Activated CD4-positive, alpha-beta T cell treated with anti-CD3 and anti-CD28 coated beads, Interleukin-2, amount 50 U/mL, for 24 hours (primary cell): Measurements from ENCODE around the gene BATF3.
"Not testable (repeated sequence)": the region's sequence is repeated elsewhere in the genome, so short reads cannot be mapped to it uniquely, and the experiment has no call there.

Experiments
- DNase-seq, 2 donors: peaks; one replicate each; pipeline ENCODE4 v3.0.0-alpha.2; 2020; ENCODE audit warnings: low read depth in 1 of 2, low spot score in 1 of 2

Gene BATF3

GRCh38 chr1:212664409-212665199 is 35.0 kb downstream of the BATF3 start:
- DNase-seq: no peak

DNA sequence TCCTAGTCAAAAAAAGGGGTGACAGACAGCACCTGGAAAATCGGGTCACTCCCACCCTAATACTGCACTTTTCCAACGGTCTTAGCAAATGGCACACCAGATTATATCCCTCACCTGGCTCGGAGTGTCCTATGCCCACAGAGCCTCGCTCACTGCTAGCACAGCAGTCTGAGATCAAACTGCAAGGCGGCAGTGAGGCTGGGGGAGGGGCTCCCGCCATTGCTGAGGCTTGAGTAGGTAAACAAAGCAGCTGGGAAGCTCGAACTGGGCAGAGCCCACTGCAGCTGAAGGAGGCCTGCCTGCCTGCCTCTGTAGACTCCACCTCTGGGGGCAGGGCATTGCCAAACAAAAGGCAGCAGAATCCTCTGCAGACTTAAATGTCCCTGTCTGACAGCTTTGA is 41.4 kb downstream of the BATF3 start:
- DNase-seq: not testable (repeated sequence)

DNA sequence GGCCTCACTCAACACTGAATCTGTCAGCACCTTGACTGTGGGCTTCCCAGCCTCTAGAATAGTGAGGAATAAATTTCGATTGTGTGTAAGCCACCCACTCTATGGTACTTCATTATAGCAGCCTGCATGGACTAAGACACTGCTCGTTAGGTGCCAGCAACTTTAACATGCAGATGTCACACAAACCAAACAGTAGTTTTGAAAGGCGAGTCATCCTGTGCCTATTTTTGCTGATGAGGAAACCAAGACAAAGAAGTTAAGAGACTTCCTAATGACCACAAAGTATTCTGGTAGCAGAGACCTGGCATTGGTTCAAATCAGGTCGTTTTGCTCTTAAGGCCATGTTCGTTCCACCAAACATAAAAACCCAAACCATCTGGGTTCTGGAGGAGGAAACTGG is 42.9 kb downstream of the BATF3 start:
- no peak for DNase-seq

GRCh38 chr1:212655668-212656440 is 43.8 kb downstream of the BATF3 start:
- DNase-seq: no peak

DNA sequence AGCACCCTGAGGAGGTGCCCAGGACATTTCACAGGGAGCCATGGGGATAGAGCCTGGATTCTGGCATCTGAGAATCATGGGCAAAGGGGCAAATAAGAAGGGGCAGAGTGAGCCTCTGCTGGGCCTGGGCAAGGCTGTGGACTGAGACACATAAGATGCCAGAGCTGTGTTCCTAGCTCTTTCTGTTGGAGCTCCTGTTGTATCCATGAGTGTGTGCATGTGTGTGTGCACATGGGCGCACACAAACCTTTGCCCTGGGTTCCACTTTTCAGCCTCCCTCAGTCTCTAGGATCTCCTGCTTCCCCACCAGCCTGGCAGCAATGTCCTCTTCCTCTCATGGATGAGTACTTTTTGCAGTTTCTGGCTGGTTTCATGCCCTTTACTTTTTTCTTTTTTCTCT is 47.0 kb downstream of the BATF3 start:
- DNase-seq: no peak

DNA sequence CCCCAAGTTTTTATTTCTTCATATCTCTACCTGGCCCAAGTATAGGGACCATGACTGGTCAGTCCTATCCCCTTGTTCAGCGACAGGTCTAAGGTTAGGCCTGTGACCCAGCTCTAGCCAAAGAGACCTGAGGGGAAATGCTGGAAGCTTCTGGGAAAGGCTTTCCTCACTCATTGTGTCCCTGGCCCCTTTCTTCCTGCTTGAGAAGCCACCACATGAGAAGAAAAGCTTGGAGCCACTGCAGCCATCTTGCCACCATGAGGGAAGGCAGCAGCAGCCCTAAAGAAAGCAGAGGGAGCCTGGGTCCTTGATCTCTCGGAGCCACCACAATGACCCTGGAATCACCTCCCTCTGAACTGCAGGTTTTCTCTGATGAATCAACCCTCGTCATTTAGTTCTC is 47.7 kb downstream of the BATF3 start:
- DNase-seq: no peak

GRCh38 chr1:212651521-212651920 is 48.1 kb downstream of the BATF3 start:
- no peak for DNase-seq

DNA sequence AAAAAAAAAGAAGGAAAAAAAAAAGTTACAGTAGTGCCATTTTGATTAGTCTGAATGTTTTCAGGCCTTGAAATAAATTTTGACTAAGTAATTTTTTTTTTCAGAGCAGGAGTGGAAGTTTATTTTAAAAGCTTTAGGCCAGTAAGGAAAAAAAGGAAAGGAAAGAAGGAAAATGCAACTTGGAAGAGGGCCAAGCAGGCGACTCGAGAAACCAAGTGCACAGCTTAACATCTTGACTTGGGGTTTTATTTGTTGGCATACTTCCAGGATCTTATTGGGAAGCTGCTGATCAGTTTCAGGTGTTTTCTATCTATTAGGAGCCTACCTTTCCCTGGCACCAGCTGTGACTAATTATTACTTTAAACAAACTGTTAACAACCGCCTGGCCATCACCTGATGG is 49.4 kb downstream of the BATF3 start:
- DNase-seq: no peak

DNA sequence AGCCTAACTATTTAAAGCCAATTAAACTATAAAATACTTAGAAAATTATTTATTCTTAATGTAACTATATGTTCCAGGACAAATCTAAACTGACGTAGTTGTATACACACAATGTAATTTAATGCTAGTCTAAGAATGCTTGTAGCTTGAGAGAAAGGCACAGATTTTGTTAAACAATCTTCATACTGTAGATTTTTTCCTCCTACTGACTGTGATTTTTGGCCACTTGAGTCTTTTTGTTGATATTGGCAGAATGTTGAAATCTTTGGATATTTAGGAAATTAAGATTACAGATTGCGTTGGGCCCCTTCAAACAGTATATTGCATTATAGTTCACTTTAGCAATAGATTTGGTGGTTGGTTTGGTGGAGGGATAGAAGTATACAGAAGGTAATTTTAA is 50.6 kb downstream of the BATF3 start:
- no peak for DNase-seq

- DNase-seq: no peak
Observed at GRCh38 chr1:212648431-212648830, 51.2 kb downstream of the BATF3 start.

DNA sequence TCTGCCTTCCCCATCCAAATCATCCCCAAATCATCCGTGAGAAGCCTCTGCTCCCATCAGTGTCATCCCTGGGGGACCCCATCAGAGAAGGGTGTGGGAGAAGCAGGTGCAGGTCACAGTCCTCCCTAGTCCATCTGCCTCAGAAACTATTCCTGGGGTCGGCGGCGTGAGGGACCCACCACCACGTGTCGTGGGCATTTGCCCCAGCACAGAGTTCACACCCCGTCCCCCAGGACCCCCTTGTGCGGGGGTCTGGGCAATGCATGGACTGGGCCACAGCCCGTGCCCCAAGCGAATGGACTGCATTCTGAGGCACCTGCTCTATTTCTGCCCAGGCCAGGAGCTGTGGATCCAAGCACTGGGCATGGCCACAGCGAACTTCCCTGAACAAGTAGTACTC is 52.6 kb downstream of the BATF3 start:
- DNase-seq: no peak

GRCh38 chr1:212646588-212646987 is 53.1 kb downstream of the BATF3 start:
- no peak for DNase-seq

- DNase-seq: no peak
Observed at GRCh38 chr1:212645546-212646543, 53.8 kb downstream of the BATF3 start.

DNA sequence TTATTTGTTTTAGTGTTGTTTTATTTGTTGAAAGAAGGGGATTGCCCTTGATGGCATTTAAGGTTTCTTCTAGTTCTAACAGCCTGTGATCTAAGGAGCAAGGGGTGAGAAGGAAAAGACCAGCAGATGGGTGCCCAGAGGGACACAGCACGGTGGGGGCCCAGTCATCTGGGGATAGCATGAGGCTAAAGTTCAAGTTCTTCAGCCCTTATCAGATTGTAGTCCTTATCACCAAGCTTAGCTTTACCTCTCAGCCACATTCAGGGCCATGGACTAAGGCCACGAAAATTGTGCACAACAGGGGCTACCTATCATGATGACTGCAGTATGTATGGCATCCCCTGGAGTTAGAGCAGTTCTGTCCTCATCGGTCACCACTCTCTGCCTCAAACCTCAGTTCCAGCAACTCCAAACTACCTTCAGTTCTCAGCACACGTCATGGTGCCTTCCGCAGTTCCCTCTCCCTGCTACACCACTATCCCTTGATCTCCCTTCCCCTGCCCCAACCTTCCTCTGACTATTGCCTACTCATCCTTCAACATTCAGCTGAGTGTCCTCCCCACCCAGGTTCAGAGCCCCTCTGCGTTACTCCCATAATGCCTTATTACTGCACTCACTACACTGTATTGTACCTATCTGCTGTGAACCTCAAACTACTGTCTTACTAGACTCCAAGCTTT is 54.6 kb downstream of the BATF3 start:
- no peak for DNase-seq

DNA sequence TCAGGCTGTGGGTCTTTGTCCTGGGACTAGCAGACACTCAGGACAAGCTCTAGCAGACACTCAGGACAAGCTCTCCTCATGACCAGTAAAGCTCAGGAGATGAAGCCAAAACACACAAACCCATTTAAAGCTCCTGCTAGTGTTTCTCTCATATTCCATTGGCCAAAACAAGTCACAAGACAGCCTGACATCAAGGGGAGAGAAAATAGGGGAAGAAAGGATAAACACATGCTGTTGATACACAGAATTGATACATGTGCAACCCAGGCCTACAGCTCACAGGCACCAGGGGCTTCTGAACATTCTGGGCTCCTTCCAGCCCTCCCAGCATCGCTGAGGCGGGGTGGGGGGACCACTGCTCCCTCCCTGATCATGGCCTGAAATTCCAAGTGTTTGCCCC is 55.8 kb downstream of the BATF3 start:
- no peak for DNase-seq

GRCh38 chr1:212641956-212642355 is 57.7 kb downstream of the BATF3 start:
- no peak for DNase-seq

DNA sequence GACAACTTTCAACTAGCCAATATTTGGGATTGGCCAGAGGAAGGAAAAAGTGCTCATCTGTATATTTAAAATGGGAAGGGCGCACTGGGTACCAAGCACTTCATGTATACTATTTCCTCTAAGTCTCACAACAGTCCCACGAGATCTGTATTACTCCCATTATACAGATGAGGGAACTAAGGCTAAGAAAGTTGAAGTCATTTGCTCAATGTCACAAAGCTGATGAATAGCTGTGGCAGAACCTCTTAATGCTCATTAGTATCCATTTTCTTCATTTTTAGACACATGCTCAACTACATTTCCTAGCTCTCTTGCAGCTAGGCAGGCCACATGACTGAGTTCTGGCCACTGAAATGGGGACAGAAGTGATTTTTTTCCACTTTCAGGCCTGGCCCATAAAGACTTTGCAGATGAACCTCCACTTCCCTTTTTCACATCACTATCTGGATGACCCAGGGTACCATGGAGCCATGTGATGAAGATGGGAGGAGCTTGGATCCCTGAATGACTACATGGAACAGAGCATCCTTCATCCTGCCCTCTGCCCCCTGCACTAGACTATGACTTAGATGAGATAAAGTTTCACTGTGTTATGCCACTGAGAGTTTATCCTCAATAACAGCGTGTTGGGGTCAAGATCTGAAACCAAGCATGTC is 59.3 kb downstream of the BATF3 start:
- DNase-seq: no peak

- DNase-seq: not testable (repeated sequence)
Observed at GRCh38 chr1:212639524-212639923, 60.1 kb downstream of the BATF3 start.

DNA sequence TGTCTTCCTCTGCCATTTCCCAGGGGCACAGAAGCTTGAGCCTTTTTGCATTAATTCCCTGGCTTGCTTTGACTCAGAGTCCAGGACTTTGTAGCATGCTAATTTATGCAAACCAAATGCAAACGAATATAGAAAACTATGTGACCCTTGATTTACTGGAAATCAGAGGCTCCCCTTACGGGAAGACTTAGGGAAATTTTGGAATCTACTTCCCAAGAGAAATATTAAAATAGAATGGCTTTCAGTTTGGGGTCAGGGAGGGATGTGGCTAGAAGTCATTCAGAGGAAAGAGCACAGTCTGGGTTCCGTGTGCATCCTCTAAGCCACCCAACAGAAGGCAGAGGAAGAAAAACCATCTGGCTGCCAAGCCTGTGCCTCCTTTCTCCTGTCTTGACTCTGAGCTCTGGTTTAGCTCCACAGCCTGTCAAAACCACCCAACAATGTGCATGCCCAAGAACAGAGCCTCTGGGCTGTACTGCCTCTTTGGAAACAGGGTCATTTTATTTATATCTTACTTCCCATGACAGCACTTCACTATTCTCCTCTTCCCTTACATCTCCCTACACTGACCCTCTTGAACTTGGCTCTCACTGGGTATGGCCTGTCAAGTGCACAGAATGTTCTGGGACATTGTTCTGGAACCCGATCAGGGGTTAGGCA is 61.0 kb downstream of the BATF3 start:
- no peak for DNase-seq

DNA sequence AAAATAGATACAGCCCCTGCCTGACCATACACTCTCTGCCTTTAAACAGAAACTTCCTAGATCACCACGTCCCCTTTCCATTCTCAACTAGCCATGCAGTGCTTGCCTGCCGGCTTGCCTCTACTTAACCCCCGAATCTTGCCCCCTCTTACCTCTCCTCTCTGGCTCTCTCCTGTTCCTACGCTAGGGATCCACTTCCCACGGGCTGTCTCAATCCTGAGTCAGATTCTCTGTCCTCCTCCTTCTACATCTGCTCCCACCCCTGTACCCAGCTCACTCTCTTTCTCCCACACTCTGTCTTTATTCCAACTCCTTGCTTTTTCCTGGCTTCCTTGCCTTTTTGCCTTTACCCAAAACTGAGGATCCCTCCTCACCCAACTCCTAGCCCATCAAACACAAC is 61.7 kb downstream of the BATF3 start:
- DNase-seq: no peak
